ENCODE data around the gene CYTH4. TPM values are rescaled to one million over a fixed set of nuclear protein-coding genes. Genes with fewer than 3 reads are reported as not detected.

The CYTH4 gene
- total and polyA plus RNA-seq, 9 donors, result 2.4 to 14.5 (median 6.2) TPM

DNA sequence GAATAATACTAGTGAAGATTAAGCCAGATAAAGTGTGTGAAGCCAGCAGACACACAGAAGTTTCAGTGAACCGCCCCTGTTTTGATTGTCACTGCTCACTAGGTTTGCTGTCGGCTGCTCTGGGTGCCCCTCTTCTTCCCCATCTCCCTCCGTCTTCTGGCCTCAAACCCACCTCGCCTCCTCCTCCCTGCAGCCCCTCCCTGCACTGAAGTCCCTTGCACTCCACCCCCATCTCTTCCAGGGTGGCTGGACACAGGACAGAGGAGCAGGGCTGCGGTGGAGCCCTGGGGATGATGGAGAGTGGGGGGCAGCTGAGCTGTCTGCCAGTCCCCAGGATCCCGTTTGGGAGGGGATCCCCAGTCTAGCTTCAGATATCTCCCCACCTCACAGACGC lies 53.5 kb downstream of the CYTH4 start:
- intact Hi-C loops (cut with DNase I), result no loop called here
- DNase-seq, result no peak
- no peak for TF ChIP-seq POLR2A (IDR thresholded peaks at IDR 0.05)
- TF ChIP-seq, protein P1, sequence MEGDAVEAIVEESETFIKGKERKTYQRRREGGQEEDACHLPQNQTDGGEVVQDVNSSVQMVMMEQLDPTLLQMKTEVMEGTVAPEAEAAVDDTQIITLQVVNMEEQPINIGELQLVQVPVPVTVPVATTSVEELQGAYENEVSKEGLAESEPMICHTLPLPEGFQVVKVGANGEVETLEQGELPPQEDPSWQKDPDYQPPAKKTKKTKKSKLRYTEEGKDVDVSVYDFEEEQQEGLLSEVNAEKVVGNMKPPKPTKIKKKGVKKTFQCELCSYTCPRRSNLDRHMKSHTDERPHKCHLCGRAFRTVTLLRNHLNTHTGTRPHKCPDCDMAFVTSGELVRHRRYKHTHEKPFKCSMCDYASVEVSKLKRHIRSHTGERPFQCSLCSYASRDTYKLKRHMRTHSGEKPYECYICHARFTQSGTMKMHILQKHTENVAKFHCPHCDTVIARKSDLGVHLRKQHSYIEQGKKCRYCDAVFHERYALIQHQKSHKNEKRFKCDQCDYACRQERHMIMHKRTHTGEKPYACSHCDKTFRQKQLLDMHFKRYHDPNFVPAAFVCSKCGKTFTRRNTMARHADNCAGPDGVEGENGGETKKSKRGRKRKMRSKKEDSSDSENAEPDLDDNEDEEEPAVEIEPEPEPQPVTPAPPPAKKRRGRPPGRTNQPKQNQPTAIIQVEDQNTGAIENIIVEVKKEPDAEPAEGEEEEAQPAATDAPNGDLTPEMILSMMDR (IDR thresholded peaks at IDR 0.05), result no peak
- TF ChIP-seq EP300 (IDR thresholded peaks at IDR 0.05), result no peak
- Histone ChIP-seq H3K9me3 (no peaks in the 10 kb centered on the region), H3K36me3 (no peaks in the 10 kb centered on the region), H3K27me3 (no peaks in the 10 kb centered on the region), H3K27ac (no peak overlapping the region), H3K4me3 (no peak overlapping the region), H3K4me1 (ENCODE audit: insufficient read depth) (no peaks in the 10 kb centered on the region)
- WGBS, 3 donors, result 23 to 39% (median 33%) methylated on average over 7 of the region's 7 CpGs

DNA sequence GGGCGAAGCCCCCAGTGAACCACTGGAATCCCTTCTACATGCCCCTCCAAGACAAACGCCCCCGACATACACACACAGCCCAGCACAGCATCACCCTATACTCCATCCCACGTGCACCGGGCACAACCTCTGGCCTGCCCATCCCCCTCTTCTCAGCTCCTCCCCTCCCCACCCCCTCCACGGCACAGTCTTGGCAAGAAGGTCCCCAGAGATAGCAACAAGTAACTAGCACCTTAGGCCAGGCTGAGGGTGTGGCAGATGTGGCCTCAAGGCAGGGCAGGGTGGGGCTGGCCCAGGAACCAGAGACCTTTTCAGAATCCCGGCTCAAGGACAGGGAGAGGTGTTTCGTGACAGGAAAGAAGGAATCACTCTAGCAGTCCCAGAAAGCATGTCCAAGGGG lies 54.3 kb downstream of the CYTH4 start:
- TF ChIP-seq EP300 (IDR thresholded peaks at IDR 0.05) (no peak), POLR2A (IDR thresholded peaks at IDR 0.05) (no peak)
- TF ChIP-seq, protein P1 (IDR thresholded peaks at IDR 0.05), result no peak
- intact Hi-C loops (cut with DNase I), result no loop called here
- 72 to 75% (median 74%) methylated on average over 8 of the region's 8 CpGs for WGBS, 3 donors
- Histone ChIP-seq H3K27me3 (no peaks in the 10 kb centered on the region), H3K4me3 (no peak overlapping the region), H3K36me3 (no peaks in the 10 kb centered on the region), H3K9me3 (no peaks in the 10 kb centered on the region), H3K27ac (no peak overlapping the region), H3K4me1 (ENCODE audit: insufficient read depth) (no peaks in the 10 kb centered on the region)
- DNase-seq, result no peak

DNA sequence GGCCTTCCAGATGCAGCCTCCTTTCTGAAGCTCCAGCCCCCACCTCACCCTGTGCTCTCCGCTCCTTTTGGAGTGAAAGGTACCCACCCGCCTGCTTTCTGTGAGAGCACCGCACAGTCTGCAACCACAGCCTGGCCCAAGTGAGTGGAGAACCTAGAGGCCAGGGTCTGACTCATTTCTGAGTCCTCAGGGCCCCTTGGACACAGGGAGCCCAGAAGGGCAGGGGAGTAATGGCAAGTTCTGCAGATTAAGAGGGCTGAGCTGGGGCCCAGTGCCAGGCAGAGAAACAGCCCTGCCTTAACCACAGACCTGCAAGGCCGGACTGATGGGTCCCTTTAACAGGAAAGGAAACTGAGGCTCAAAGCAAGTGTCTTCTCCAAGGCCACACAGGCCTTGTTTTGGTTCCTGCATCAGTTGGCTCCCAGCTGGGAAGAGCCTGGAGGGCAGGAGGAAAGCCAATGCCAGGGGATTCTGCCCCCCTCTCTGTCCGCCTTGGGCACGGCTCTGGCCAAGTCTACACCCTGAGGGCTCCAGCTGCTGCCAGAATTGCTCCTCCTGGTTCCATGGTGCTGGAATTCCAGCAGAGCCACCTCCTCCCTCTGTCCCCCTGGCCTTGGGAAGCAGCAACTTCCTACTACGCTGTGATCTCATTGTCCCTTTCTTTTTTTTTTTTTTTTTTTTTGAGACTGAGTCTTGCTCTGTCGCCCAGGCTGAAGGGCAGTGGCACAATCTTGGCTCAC lies 55.1 kb downstream of the CYTH4 start:
- 68 to 83% (median 76%) methylated on average over 8 of the region's 8 CpGs for WGBS, 3 donors

DNA sequence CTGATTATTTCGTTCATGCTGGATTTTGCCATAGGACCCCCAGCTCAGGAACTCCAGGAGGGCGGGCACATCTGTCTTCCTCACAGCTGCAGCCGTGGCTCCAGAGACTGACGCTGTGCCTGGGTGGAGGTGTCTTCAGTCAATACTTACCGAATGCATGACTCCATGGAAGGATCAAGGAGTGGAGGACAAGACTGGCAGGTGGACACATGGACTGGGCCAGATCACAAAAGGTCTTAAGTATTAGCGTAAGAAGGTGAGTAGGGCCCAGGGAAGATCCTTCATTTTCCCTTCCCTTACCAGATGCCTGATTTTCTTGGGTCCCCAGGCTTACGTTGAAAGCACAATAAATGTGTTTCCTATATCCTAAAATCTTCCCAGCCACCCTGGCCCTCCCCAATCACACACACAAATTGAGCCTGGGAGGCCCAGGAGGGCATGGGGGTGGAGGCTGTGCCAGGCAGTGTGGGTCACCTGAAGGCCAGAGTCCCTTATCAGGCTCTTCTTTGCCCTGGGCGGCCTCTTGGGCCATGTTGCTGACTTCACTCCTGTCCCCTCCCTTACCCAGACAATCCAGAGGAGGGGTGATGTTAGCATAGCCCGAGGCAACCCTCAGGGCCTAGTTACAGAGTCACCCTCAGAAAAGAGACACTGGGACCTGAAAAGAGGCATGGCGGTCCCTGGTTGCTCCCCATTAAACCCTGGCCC lies 56.4 kb downstream of the CYTH4 start:
- DNase-seq, result no peak
- intact Hi-C loops (cut with DNase I), result no loop called here
- H3K4me3 ChIP-seq, result no peak overlapping the region
- no peaks in the 10 kb centered on the region for H3K9me3 ChIP-seq
- WGBS, 3 donors, result 90 to 95% (median 91%) methylated on average over 10 of the region's 10 CpGs
- no peaks in the 10 kb centered on the region for H3K4me1 ChIP-seq (ENCODE audit: insufficient read depth)
- TF ChIP-seq EP300 (IDR thresholded peaks at IDR 0.05) (no peak), POLR2A (IDR thresholded peaks at IDR 0.05) (no peak)
- TF ChIP-seq, protein P1 (IDR thresholded peaks at IDR 0.05), result no peak
- no peaks in the 10 kb centered on the region for H3K27me3 ChIP-seq
- H3K36me3 ChIP-seq, result no peaks in the 10 kb centered on the region
- H3K27ac ChIP-seq, result no peak overlapping the region

More for the DNA sequence above, 55.1 kb downstream of the CYTH4 start:
- H3K36me3 ChIP-seq, result no peaks in the 10 kb centered on the region
- no peak overlapping the region for H3K27ac ChIP-seq
- intact Hi-C loops (cut with DNase I), result no loop called here
- DNase-seq, result no peak
- H3K4me3 ChIP-seq, result no peak overlapping the region
- TF ChIP-seq, protein P1 (IDR thresholded peaks at IDR 0.05), result no peak
- no peak for TF ChIP-seq POLR2A (IDR thresholded peaks at IDR 0.05)
- no peak for TF ChIP-seq EP300 (IDR thresholded peaks at IDR 0.05)
- no peaks in the 10 kb centered on the region for H3K9me3 ChIP-seq
- no peaks in the 10 kb centered on the region for H3K4me1 ChIP-seq (ENCODE audit: insufficient read depth)
- no peaks in the 10 kb centered on the region for H3K27me3 ChIP-seq

All from ovary (tissue), 9 donors.